ENCODE results near the gene FXYD6.
A peak's percentile ranks its signal among the peaks of the same experiment; 100 is the strongest.

The FXYD6 gene

GRCh38 chr11:117808784-117809183 is 67.7 kb downstream of the FXYD6 start:
- no peak overlapping the region for H3K4me3 ChIP-seq (ENCODE audit: low read depth, low read length)
- TF ChIP-seq CTCF (IDR thresholded peaks at IDR 0.05; ENCODE audit: borderline replicate concordance, insufficient read depth, low read depth, low read length) = no peak

GRCh38 chr11:117807482-117808327 is 68.8 kb downstream of the FXYD6 start:
- H3K4me3 ChIP-seq (ENCODE audit: low read depth, low read length) = no peak overlapping the region
- TF ChIP-seq CTCF (IDR thresholded peaks at IDR 0.05; ENCODE audit: borderline replicate concordance, insufficient read depth, low read depth, low read length) = peak; percentile 80

GRCh38 chr11:117806846-117807245 is 69.6 kb downstream of the FXYD6 start:
- no peak for TF ChIP-seq CTCF (IDR thresholded peaks at IDR 0.05; ENCODE audit: borderline replicate concordance, insufficient read depth, low read depth, low read length)
- H3K4me3 ChIP-seq (ENCODE audit: low read depth, low read length) = no peak overlapping the region

GRCh38 chr11:117805045-117805444 is 71.4 kb downstream of the FXYD6 start:
- no peak overlapping the region for H3K4me3 ChIP-seq (ENCODE audit: low read depth, low read length)
- TF ChIP-seq CTCF (IDR thresholded peaks at IDR 0.05; ENCODE audit: borderline replicate concordance, insufficient read depth, low read depth, low read length) = no peak

- TF ChIP-seq CTCF (IDR thresholded peaks at IDR 0.05; ENCODE audit: borderline replicate concordance, insufficient read depth, low read depth, low read length) = no peak
- H3K4me3 ChIP-seq (ENCODE audit: low read depth, low read length) = no peak overlapping the region
Measured at GRCh38 chr11:117803896-117804295, 72.6 kb downstream of the FXYD6 start.

GRCh38 chr11:117799634-117800033 is 76.8 kb downstream of the FXYD6 start:
- no peak overlapping the region for H3K4me3 ChIP-seq (ENCODE audit: low read depth, low read length)
- TF ChIP-seq CTCF (IDR thresholded peaks at IDR 0.05; ENCODE audit: borderline replicate concordance, insufficient read depth, low read depth, low read length) = no peak

GRCh38 chr11:117796872-117797529 is 79.5 kb downstream of the FXYD6 start, which contains the start of gene DSCAML1:
Gene DSCAML1, minus strand, starts transcription at chr11:117797216. Its CDS starts 137 bp downstream, at chr11:117797079.
- no peak for TF ChIP-seq CTCF (IDR thresholded peaks at IDR 0.05; ENCODE audit: borderline replicate concordance, insufficient read depth, low read depth, low read length)
- no peak within 1 kb of the TSS for H3K4me3 ChIP-seq (ENCODE audit: low read depth, low read length)
